C4-2B (cell line): Measurements from ENCODE around the gene SLC13A4.

Experiments used
- H3K27ac ChIP-seq: fragments of 450-650 bp; 2 replicates; pipeline ENCODE4 v1.5.1; 2017
- CTCF ChIP-seq: fragments of 450-650 bp; conservative IDR thresholded peaks from 2 replicates; pipeline ENCODE4 v1.5.1; 2017; ENCODE audit warnings: mild to moderate bottlenecking
- ZFX ChIP-seq: fragments of 450-650 bp; IDR thresholded peaks from 2 replicates; pipeline ENCODE4 v1.6.1; 2017

The SLC13A4 gene

GRCh38 chr7:135758531-135758932 lies 30.5 kb upstream of the SLC13A4 start:
- H3K27ac ChIP-seq: no peak overlapping the region
- no peak for TF ChIP-seq CTCF
- TF ChIP-seq ZFX: no peak

- TF ChIP-seq CTCF (no peak), ZFX (no peak)
- no peak overlapping the region for H3K27ac ChIP-seq
Observed at GRCh38 chr7:135757719-135758411, 29.9 kb upstream of the SLC13A4 start.

GRCh38 chr7:135756191-135756590 lies 28.2 kb upstream of the SLC13A4 start:
- TF ChIP-seq ZFX (no peak), CTCF (no peak)
- no peak overlapping the region for H3K27ac ChIP-seq

GRCh38 chr7:135755351-135755753 lies 27.4 kb upstream of the SLC13A4 start:
- H3K27ac ChIP-seq: no peak overlapping the region
- TF ChIP-seq CTCF (no peak), ZFX (no peak)

- TF ChIP-seq ZFX (no peak), CTCF (no peak)
- H3K27ac ChIP-seq: no peak overlapping the region
Observed at GRCh38 chr7:135753616-135754413, 25.8 kb upstream of the SLC13A4 start.

- TF ChIP-seq ZFX (no peak), CTCF (no peak)
- H3K27ac ChIP-seq: no peak within 1 kb of the TSS
Observed at GRCh38 chr7:135748770-135749169, 20.8 kb upstream of the SLC13A4 start, which contains the start of gene FAM180A. Gene FAM180A, minus strand, starts transcription at chr7:135748813. Its CDS starts 233 bp downstream, at chr7:135748580.

GRCh38 chr7:135747366-135747765 lies 19.4 kb upstream of the SLC13A4 start:
- no peak overlapping the region for H3K27ac ChIP-seq
- TF ChIP-seq CTCF: no peak
- no peak for TF ChIP-seq ZFX
